Smooth muscle cell (in vitro differentiated cells): ENCODE measurements around the gene APOBR. TPM values are rescaled to one million over a fixed set of nuclear protein-coding genes. Genes with fewer than 3 reads are reported as not detected.
A peak's percentile ranks its signal among the peaks of the same experiment; 100 is the strongest.
"Not testable (repeated sequence)": the region's sequence is repeated elsewhere in the genome, so short reads cannot be mapped to it uniquely, and the experiment has no call there.

ENCODE experiments used
- DNase-seq: peaks from one replicate; lab custom pipeline; 2025; ENCODE audit not compliant: unreplicated experiment; lab: John Stamatoyannopoulos, UW
- H2AFZ ChIP-seq: fragments of 200-600 bp; sonication (generic); 2 replicates; pipeline ENCODE4 v1.6.0; 2016; ENCODE audit warnings: antibody characterized with exemption, low read depth, mild to moderate bottlenecking
- H3F3A ChIP-seq: fragments of 200-600 bp; sonication (generic); 2 replicates; pipeline ENCODE4 v1.6.0; 2017; ENCODE audit warnings: antibody characterized with exemption, low read depth
- H3K27ac ChIP-seq: fragments of 200-600 bp; sonication (generic); 2 replicates; pipeline ENCODE4 v1.5.1; 2016; ENCODE audit warnings: low read depth, mild to moderate bottlenecking
- H3K27me3 ChIP-seq: fragments of 200-600 bp; sonication (generic); 2 replicates; pipeline ENCODE4 v1.6.1; 2016; ENCODE audit warnings: low read depth, mild to moderate bottlenecking
- H3K36me3 ChIP-seq: fragments of 200-600 bp; sonication (generic); 2 replicates; pipeline ENCODE4 v1.5.1; 2016; ENCODE audit warnings: low read depth
- H3K4me1 ChIP-seq: fragments of 200-600 bp; sonication (generic); 2 replicates; pipeline ENCODE4 v1.5.1; 2016; ENCODE audit warnings: low read depth
- H3K4me2 ChIP-seq: fragments of 200-600 bp; sonication (generic); 2 replicates; pipeline ENCODE4 v1.6.0; 2016; ENCODE audit warnings: mild to moderate bottlenecking
- H3K4me3 ChIP-seq: fragments of 200-600 bp; sonication (generic); 2 replicates; pipeline ENCODE4 v1.5.1; 2016; ENCODE audit warnings: mild to moderate bottlenecking
- H3K79me2 ChIP-seq: fragments of 200-600 bp; sonication (generic); 2 replicates; pipeline ENCODE4 v1.6.0; 2016; ENCODE audit warnings: low read depth, mild to moderate bottlenecking
- H3K9ac ChIP-seq: fragments of 200-600 bp; sonication (generic); 2 replicates; pipeline ENCODE4 v1.6.0; 2016; ENCODE audit warnings: low read depth
- H3K9me3 ChIP-seq: fragments of 200-600 bp; sonication (generic); replicated peaks from 2 replicates; pipeline ENCODE4 v1.5.1; 2016; ENCODE audit warnings: low read depth
- H4K20me1 ChIP-seq: fragments of 200-600 bp; sonication (generic); 2 replicates; pipeline ENCODE4 v1.6.0; 2016; ENCODE audit warnings: low read depth
- CTCF ChIP-seq: fragments of 200-600 bp; sonication (generic); IDR thresholded peaks from 2 replicates; pipeline ENCODE4 v1.5.1; 2017; ENCODE audit warnings: borderline replicate concordance, mild to moderate bottlenecking, antibody characterized with exemption; ENCODE audit not compliant: insufficient read depth, poor library complexity, severe bottlenecking
- WGBS: methylation state at CpG from one replicate; pipeline ENCODE4 v1.1.7; 2016; ENCODE audit warnings: low lambda C conversion rate; 5-methylcytosine and 5-hydroxymethylcytosine counted together
- polyA plus RNA-seq: library from polyadenylated mRNA; unstranded; fragments of >200 nt; fragmentation: Nextera tagmentation; extraction: Ambion mirVana; gene quantifications from 2 replicates; pipeline ENCODE4 v1.2.1, GENCODE V29; 2016
- total RNA-seq: library from RNA; depleted of rRNA; stranded (reverse); fragments of >200 nt; gene quantifications from 2 replicates; pipeline ENCODE4 v1.2.3, GENCODE V29; 2014

Gene APOBR
- total and polyA plus RNA-seq, 2 experiments from 2014 or later = not detected

GRCh38 chr16:28522792-28523191 lies 28.3 kb downstream of the APOBR start:
- DNase-seq = no peak
- H3K79me2 ChIP-seq = no peaks in the 10 kb centered on the region
- H4K20me1 ChIP-seq = no peaks in the 10 kb centered on the region
- H3K27ac ChIP-seq = no peak overlapping the region
- H3K4me3 ChIP-seq = no peak overlapping the region
- H3K4me2 ChIP-seq = no peak overlapping the region
- whole genome bisulfite sequencing = 89% methylated on average over 11 of the region's 11 CpGs
- no peaks in the 10 kb centered on the region for H3F3A ChIP-seq
- no peaks in the 10 kb centered on the region for H3K4me1 ChIP-seq
- H3K9ac ChIP-seq = no peak overlapping the region
- H3K36me3 ChIP-seq = no peaks in the 10 kb centered on the region
- no peaks in the 10 kb centered on the region for H3K9me3 ChIP-seq
- no peak overlapping the region for H2AFZ ChIP-seq
- TF ChIP-seq CTCF = no peak
- no peaks in the 10 kb centered on the region for H3K27me3 ChIP-seq

GRCh38 chr16:28524681-28525171 lies 30.3 kb downstream of the APOBR start:
- Histone ChIP-seq H3K9ac (no peak overlapping the region), H3K9me3 (no peaks in the 10 kb centered on the region), H2AFZ (no peak overlapping the region), H3K27ac (no peak overlapping the region), H3F3A (no peaks in the 10 kb centered on the region), H3K79me2 (no peaks in the 10 kb centered on the region), H4K20me1 (no peaks in the 10 kb centered on the region), H3K4me1 (no peaks in the 10 kb centered on the region), H3K4me2 (no peak overlapping the region), H3K36me3 (no peaks in the 10 kb centered on the region), H3K4me3 (no peak overlapping the region), H3K27me3 (no peaks in the 10 kb centered on the region)
- no peak for DNase-seq
- TF ChIP-seq CTCF = no peak
- WGBS = 90% methylated on average over 6 of the region's 6 CpGs

- 88% methylated on average over 11 of the region's 11 CpGs for WGBS
- no peak overlapping the region for H3K9ac ChIP-seq
- TF ChIP-seq CTCF = no peak
- H3K4me2 ChIP-seq = no peak overlapping the region
- no peaks in the 10 kb centered on the region for H3F3A ChIP-seq
- H3K9me3 ChIP-seq = no peaks in the 10 kb centered on the region
- no peak for DNase-seq
- H3K36me3 ChIP-seq = no peaks in the 10 kb centered on the region
- peak overlapping the region; percentile 47 for H3K27ac ChIP-seq
- no peak overlapping the region for H3K4me3 ChIP-seq
- H4K20me1 ChIP-seq = no peaks in the 10 kb centered on the region
- no peak overlapping the region for H2AFZ ChIP-seq
- H3K27me3 ChIP-seq = no peaks in the 10 kb centered on the region
- no peaks in the 10 kb centered on the region for H3K4me1 ChIP-seq
- H3K79me2 ChIP-seq = no peaks in the 10 kb centered on the region
Observed at GRCh38 chr16:28526201-28527099, 32.0 kb downstream of the APOBR start.

- peak overlapping the region; percentile 47 for H3K27ac ChIP-seq
- 86% methylated on average over 7 of the region's 7 CpGs for WGBS
Observed at GRCh38 chr16:28527100-28527785, 32.8 kb downstream of the APOBR start.

More at GRCh38 chr16:28527100-28527785, 32.8 kb downstream of the APOBR start:
- not testable (repeated sequence) for H2AFZ ChIP-seq, H4K20me1 ChIP-seq, H3K36me3 ChIP-seq, H3K9me3 ChIP-seq, H3K27me3 ChIP-seq, H3K4me1 ChIP-seq, H3K4me3 ChIP-seq, H3K4me2 ChIP-seq, DNase-seq, H3F3A ChIP-seq, H3K9ac ChIP-seq, H3K79me2 ChIP-seq
